Stimulated activated naive CD8-positive, alpha-beta T cell treated with anti-CD3 and anti-CD28 coated beads, Interleukin-15, amount 100 ng/mL, for 72 hours (primary cell): ENCODE measurements around the gene OLFML2A.

ENCODE experiments used
- ATAC-seq: fragments of 150-1000 bp; cut with Tn5 transposase; 2 replicates; pipeline ENCODE4 v1.10.0; 2021; ENCODE audit warnings: mild to moderate bottlenecking, moderate library complexity
- DNase-seq, 2 donors: peaks; one replicate each; pipeline ENCODE4 v3.0.0; 2021 to 2022
- H3K27ac Mint-ChIP-seq, 2 donors: one replicate each; pipeline ENCODE4 v1.8.0; 2022; ENCODE audit warnings: mild to moderate bottlenecking in 2 of 2, mixed read lengths in 2 of 2, moderate library complexity in 2 of 2
- H3K27me3 Mint-ChIP-seq: one replicate; pipeline ENCODE4 v1.8.0; 2022; ENCODE audit warnings: mixed read lengths
- H3K4me1 Mint-ChIP-seq: one replicate; pipeline ENCODE4 v1.8.0; 2022; ENCODE audit warnings: mild to moderate bottlenecking, mixed read lengths
- H3K4me3 Mint-ChIP-seq, 2 donors: one replicate each; pipeline ENCODE4 v1.8.0; 2022; ENCODE audit warnings: mild to moderate bottlenecking in 2 of 2, mixed read lengths in 2 of 2, moderate library complexity in 1 of 2
- H3K9me3 Mint-ChIP-seq, 2 donors: one replicate each; pipeline ENCODE4 v1.8.0; 2022; ENCODE audit warnings: mixed read lengths in 2 of 2

The OLFML2A gene

DNA sequence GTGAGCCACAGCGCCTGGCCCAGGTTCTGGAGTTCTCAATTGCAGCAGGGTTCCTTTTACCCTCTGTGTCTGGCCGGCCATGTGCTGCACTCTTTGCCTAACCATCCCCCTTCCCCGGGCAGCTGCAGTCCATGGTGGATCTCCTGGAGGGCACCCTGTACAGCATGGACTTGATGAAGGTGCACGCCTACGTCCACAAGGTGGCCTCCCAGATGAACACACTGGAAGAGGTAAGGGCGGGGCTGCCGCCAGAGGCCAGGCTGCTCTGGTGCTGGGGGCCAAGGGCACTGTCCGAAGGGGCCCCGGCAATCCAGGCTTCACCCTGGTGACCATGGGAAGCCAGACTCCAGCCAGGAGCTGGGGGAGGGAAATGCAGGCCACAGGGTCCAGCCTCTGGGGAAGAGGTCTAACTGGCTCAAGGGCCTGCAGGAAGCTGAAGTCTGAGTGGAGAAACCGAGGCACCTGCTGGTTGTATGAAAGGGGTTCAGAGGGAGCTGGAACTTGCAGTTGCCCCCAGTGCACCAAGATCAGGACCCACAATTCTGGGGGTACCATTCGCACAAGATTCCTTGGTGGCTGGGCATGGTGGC is 18.1 kb downstream of the OLFML2A start:
- no peaks in the 10 kb centered on the region for H3K9me3 Mint-ChIP-seq
- peaks cover 59% of the 10 kb centered on the region for H3K27me3 Mint-ChIP-seq
- ATAC-seq (no peak), DNase-seq (no peak)
- no peak overlapping the region for H3K27ac Mint-ChIP-seq
- H3K4me1 Mint-ChIP-seq = no peaks in the 10 kb centered on the region
- H3K4me3 Mint-ChIP-seq = no peak overlapping the region

DNA sequence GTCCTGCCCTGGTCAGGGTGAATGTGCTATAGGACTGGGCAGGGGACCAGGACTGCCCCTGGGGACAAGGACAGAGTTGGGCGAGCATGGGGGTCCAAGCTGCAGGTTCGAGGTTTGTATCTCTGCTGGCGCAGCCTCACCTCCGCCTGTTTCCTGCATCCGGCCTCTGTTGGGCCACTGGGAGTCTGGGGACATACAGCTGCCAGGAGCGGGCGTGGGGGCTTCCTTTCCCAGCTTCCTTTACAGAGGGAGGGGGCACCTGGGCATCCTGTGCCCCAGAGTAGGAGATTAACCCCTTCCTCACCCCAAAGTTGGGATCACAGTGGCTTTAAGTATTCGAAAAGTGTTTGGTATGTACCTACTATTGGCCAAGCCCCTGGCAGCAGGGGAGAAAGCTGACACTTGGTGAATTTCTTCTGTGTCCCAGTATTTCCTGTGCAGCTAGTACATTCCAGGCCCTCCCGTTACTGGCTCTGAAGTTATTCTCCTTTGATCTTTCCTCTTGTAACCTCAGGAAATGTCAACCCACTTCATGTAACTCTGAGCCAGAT is 19.0 kb downstream of the OLFML2A start:
- no peak for DNase-seq
- no peak for ATAC-seq
- Mint-ChIP-seq H3K27me3 (peaks cover 69% of the 10 kb centered on the region), H3K4me3 (no peak overlapping the region), H3K4me1 (no peaks in the 10 kb centered on the region), H3K9me3 (no peaks in the 10 kb centered on the region), H3K27ac (no peak overlapping the region)

DNA sequence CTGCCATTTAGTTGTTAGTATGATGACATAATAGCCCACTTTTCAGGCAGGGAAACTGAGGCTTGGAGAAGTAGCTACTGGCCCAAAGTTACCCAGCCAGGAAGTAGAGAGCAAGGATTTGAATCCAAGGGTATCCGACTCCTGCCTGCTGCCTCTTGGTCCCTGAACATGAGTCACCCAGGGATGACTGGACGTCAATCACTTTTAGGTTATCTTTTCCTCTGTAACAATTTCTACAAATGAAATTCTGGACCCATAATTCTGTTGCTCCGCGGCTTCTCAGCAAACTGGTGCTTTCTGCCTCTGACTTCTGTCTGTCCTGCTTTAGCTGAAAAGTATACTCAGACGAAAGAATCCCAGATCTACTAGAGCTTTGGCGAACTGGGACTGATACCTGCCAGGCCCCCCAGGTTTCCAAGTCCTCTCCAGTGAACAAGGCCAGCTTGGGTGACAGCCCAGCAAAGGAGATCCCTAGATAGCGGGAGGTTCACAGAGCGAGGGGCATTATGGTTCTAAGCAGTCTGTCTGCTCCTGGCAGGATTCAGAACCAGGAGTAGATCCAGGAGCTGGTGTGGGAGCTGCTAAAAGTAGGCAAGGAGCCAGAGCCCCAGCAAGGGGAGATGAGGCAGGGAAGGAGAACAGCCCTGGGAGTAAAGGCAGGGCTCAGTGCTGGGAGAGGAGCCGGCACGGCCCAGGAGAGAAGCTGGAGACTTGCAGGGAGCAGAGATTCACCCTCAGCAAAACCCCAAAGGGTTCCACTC is 20.6 kb downstream of the OLFML2A start:
- Mint-ChIP-seq H3K4me1 (no peaks in the 10 kb centered on the region), H3K27ac (no peak overlapping the region), H3K27me3 (peaks cover 73% of the 10 kb centered on the region), H3K9me3 (no peaks in the 10 kb centered on the region), H3K4me3 (no peak overlapping the region)
- no peak for ATAC-seq
- DNase-seq = no peak

DNA sequence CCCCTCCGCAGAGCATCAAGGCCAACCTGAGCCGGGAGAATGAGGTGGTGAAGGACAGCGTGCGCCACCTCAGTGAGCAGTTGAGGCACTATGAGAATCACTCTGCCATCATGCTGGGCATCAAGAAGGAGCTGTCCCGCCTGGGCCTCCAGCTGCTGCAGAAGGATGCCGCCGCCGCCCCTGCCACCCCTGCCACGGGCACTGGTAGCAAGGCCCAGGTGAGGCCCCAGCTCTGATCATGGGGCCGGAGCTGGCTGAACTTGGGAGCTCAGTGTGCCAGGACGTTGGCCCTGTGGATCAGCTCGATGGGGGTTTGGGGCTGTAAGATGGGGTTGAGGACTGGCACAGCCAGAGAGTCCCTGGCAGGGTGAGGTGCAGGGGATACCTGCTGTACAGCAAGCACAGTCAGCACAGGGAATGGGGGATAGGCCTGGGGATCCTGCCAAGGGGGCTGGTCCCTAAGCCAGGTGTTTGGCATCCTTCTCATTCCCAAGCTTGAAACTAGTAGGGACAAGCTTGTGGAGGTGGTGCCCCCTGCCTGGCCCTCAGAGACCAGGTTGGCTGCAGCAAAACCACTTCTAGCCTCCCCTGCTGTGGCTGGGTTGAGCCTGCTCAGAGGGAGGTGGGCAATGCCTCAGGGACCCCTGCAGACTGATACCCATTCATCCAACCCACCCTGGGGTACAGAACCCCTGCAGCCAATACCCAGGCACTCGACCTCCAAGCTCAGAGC is 22.5 kb downstream of the OLFML2A start:
- Mint-ChIP-seq H3K27me3 (peaks cover 59% of the 10 kb centered on the region), H3K4me3 (no peak overlapping the region), H3K9me3 (no peaks in the 10 kb centered on the region), H3K4me1 (no peaks in the 10 kb centered on the region), H3K27ac (no peak overlapping the region)
- ATAC-seq = no peak
- DNase-seq = no peak

DNA sequence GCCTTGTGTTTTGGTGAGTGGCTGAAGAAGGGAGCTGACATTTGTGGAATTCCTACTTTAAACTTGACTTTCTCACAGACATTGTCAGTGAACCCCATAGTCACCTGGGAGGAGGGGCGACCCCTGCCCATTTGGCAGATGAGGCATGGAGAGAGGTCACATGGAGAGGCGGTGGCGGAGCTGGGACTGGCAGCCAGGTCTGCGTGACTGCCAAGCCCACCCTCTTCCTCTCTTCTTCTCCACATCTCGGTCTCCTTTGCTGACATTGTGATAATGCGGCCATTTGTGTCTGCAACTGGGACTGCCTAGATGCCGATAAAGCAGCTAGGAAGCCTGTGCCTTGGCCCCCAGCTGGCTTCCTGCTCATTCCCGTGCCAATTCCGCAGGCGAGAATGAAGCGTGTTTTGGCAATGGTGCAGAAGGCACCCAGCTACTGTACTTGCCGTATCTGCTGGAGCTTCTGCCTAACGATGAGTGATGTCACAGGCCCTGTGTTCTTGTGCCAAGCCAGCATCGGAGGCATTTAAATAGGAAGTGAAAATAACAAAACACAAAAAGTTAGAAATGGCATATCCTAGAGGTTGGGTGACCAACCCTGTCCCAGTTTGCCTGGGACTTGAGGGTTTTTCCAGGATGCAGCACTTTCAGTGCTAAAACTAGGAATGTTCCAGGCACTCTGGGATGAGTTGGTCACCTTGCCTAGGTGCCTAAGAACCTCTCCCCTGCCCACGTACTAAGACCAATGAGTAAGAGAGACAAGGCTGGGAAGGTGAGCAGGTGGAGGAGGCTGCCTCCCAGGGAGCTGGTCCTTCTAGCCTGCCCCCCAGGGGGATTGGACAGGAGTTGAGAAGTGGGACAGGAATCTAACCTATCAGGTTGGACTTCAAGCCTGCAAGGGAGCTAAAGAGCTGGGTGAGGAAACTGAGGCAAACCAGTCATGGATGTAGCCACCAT is 23.6 kb downstream of the OLFML2A start:
- H3K27ac Mint-ChIP-seq = no peak overlapping the region

DNA sequence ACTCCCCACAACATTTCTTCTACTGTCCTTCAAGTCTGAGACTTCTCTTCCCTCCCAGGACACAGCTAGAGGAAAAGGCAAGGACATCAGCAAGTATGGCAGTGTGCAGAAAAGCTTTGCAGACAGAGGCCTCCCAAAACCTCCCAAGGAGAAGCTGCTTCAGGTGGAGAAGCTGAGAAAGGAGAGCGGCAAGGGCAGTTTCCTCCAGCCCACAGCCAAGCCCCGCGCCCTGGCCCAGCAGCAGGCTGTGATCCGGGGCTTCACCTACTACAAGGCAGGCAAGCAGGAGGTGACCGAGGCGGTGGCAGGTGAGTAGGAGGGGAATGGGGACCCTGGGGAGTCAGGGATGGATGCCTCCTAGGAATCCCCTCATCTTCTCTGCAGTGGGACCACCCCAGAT is 24.4 kb downstream of the OLFML2A start:
- no peaks in the 10 kb centered on the region for H3K4me1 Mint-ChIP-seq
- H3K27ac Mint-ChIP-seq = no peak overlapping the region
- ATAC-seq (no peak), DNase-seq (no peak)
- peaks cover 52% of the 10 kb centered on the region for H3K27me3 Mint-ChIP-seq
- H3K9me3 Mint-ChIP-seq = no peaks in the 10 kb centered on the region
- H3K4me3 Mint-ChIP-seq = no peak overlapping the region

More for the DNA sequence above, 23.6 kb downstream of the OLFML2A start:
- ATAC-seq (no peak), DNase-seq (no peak)
- Mint-ChIP-seq H3K27me3 (peaks cover 52% of the 10 kb centered on the region), H3K4me3 (no peak overlapping the region), H3K9me3 (no peaks in the 10 kb centered on the region), H3K4me1 (no peaks in the 10 kb centered on the region)

DNA sequence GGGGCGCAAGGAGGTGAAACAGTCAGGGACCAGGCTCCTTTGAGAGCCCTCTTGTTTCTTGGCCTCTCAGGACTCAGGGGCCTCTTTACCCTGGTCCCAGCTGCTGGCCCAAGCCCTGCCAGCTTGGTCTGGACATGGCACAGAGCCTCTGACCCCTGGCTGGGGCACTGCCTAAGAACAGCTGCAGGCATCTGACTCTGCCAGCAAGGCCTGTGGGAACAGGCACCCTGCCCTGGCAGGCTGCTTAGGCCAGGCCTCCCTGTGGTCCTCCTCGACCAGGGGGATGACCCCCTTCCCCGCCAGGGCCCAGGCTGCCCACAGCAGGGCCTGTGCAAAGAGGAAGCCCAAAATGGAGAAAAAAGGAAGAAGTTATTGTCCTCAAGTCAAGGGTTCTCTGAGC is 25.5 kb downstream of the OLFML2A start:
- Mint-ChIP-seq H3K4me1 (no peaks in the 10 kb centered on the region), H3K27me3 (peaks cover 41% of the 10 kb centered on the region), H3K4me3 (no peak overlapping the region), H3K27ac (no peak overlapping the region), H3K9me3 (no peaks in the 10 kb centered on the region)
- no peak for DNase-seq
- no peak for ATAC-seq

DNA sequence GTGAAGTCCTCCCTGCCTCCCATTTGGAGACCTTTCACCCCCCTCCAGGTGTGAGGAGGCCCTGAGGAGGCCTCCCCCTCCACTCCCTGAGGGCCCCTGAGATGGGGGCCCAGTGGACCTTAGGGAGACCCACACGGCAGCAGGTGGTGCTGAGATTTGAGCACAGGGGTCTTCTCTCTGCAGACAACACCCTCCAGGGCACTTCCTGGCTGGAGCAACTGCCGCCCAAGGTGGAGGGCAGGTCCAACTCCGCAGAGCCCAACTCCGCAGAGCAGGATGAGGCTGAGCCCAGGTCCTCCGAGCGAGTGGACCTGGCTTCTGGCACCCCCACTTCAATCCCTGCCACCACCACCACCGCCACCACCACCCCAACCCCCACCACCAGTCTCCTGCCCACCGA is 27.0 kb downstream of the OLFML2A start:
- Mint-ChIP-seq H3K4me1 (no peaks in the 10 kb centered on the region), H3K4me3 (no peak overlapping the region), H3K9me3 (no peaks in the 10 kb centered on the region), H3K27me3 (peaks cover 36% of the 10 kb centered on the region), H3K27ac (no peak overlapping the region)
- no peak for ATAC-seq
- DNase-seq = no peak

DNA sequence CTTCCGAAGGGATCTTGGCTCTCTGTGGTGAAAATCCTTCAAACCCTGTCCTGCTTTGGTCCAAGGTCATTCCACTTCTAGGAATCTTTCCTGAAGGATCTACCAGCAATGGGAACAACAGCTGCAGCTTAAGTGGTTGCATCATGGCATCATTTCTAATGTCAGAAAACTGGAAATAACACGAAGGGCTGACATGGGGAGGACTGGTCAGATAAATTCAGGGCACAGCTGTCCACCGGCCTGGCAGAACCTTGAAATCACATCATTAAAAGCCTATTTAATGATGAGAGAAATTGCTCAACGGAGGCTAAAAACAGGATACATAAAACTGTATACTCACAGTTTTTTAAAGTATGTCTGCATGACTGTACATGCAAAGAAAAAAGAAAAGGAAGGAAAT is 28.3 kb downstream of the OLFML2A start:
- H3K27ac Mint-ChIP-seq = no peak overlapping the region
- ATAC-seq (no peak), DNase-seq (no peak)
- peaks cover 24% of the 10 kb centered on the region for H3K27me3 Mint-ChIP-seq
- H3K4me1 Mint-ChIP-seq = no peaks in the 10 kb centered on the region
- H3K9me3 Mint-ChIP-seq = no peaks in the 10 kb centered on the region
- no peak overlapping the region for H3K4me3 Mint-ChIP-seq

DNA sequence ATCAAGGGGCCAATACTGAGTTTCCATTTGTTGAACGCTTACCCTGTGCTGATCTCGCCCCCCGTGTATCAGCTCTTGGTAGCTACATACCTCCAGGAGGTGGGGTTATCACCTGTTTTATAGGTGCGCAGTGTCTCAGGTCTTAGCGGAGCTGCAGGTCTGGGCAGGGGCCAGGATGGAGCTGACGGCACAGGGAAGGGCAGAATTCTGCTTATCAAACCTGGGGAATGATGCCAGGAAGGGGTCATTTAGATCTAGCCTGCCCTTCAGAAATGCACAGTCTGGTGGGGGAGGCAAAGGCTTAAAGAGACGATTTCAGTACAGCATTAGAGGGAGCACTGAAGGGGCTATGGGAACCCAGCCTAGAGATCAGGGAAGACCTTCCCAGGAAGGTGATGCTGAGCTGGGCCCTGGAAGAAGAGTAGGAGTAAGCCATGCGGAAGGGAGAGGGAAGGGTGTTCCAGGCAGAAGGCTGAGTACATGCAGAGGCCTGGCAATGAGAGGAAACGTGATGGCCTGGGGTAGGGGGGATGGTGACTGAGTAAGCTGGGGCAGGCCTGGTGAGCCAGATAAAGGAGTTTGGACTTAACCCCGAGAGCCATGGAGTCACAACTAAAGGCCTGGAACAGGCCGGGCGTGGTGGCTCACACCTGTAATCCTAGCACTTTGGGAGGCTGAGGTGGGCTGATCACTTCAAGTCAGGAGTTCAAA is 31.5 kb downstream of the OLFML2A start:
- H3K4me3 Mint-ChIP-seq = no peak overlapping the region
- peak overlapping the region in 1 of 2 donors; percentile 5 for H3K27ac Mint-ChIP-seq
- H3K27me3 Mint-ChIP-seq = no peaks in the 10 kb centered on the region
- no peaks in the 10 kb centered on the region for H3K9me3 Mint-ChIP-seq
- peaks cover 6% of the 10 kb centered on the region for H3K4me1 Mint-ChIP-seq
- no peak for ATAC-seq
- DNase-seq = no peak

DNA sequence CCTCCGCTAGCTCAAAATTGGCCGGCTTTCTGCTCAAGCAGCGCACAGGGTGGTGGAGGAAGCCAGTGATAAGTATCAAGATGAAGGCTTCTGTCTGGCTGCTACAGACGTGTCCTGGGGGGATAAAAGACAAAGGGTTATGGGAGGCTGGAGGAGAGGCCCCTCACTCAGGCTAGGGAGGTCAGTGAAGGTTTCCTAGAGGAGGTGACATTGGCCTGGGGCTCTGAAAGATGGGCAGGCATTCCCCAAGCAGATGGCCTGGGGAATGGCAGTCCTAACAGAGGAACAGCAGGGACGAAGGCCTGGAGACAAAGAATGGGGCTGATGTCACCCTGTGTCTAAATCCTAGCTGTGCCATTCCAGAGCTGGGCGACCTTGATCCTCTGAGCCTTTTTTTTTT is 32.3 kb downstream of the OLFML2A start:
- no peak overlapping the region for H3K4me3 Mint-ChIP-seq
- no peak for ATAC-seq
- H3K27ac Mint-ChIP-seq = no peak overlapping the region
- DNase-seq = no peak
- peaks cover 6% of the 10 kb centered on the region for H3K4me1 Mint-ChIP-seq
- no peaks in the 10 kb centered on the region for H3K9me3 Mint-ChIP-seq
- no peaks in the 10 kb centered on the region for H3K27me3 Mint-ChIP-seq

DNA sequence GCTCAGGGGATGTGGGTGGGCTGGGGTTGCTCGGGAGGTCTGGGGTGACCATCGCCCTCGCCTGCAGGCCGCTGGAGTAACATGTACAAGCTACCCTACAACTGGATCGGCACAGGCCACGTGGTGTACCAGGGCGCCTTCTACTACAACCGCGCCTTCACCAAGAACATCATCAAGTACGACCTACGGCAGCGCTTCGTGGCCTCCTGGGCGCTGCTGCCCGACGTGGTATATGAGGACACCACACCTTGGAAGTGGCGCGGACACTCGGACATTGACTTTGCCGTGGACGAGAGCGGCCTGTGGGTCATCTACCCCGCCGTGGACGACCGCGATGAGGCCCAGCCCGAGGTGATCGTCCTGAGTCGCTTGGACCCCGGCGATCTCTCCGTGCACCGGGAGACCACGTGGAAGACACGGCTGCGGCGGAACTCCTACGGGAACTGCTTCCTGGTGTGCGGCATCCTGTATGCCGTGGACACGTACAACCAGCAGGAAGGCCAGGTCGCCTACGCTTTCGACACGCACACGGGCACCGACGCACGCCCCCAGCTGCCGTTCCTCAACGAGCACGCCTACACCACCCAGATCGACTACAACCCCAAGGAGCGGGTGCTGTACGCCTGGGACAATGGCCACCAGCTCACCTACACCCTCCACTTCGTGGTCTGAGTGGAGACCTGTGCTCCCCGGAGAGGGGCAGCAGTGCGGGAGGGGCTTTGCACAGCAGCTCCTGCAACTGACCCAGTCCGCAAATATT is 33.0 kb downstream of the OLFML2A start:
- no peak for ATAC-seq
- H3K4me3 Mint-ChIP-seq = no peak overlapping the region
- DNase-seq = no peak
- H3K27me3 Mint-ChIP-seq = no peaks in the 10 kb centered on the region
- no peak overlapping the region for H3K27ac Mint-ChIP-seq
- peaks cover 6% of the 10 kb centered on the region for H3K4me1 Mint-ChIP-seq
- no peaks in the 10 kb centered on the region for H3K9me3 Mint-ChIP-seq

DNA sequence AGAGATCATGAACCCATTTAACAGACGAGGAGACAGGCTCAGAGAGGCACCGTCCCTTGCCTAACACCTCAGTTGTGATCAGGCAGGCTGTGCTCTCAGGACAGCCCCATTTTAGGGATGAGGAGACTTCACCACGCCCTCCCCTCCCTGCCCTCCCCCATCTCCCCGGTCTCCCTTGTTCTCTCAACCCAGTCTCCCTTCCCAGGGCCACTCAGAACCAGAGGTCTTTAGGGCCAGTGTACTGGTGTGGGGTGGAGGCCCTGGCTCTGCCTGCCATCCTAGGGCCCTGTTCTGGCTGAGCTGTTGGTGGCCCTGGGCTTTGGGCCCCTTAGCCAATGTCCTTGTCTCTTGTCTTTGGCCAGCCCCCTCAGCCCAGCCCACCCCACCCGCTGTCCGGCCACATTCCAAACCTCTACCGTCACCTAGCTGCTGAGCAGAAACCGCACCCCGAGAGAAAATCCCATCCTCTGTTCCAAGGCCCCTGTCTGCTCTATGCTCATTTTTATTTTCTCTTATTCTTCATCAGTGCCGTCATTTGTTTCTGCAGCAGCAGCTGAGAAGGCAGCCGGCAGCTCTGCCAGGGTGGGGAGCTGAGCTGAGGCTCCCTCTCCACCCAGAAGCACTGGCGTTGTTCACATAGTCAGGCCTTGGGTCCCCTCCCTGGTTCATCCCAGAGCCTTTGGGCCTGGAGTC is 33.9 kb downstream of the OLFML2A start:
- ATAC-seq (no peak), DNase-seq (no peak)
- no peak overlapping the region for H3K4me3 Mint-ChIP-seq
- H3K4me1 Mint-ChIP-seq = peaks cover 6% of the 10 kb centered on the region
- H3K9me3 Mint-ChIP-seq = no peaks in the 10 kb centered on the region
- H3K27me3 Mint-ChIP-seq = no peaks in the 10 kb centered on the region
- peak overlapping the region in 1 of 2 donors; percentile 50 for H3K27ac Mint-ChIP-seq
